CD4-positive, CD25-positive, alpha-beta regulatory T cell (primary cell): ENCODE measurements around the gene EBF4. TPM values are rescaled to one million over a fixed set of nuclear protein-coding genes. Genes with fewer than 3 reads are reported as not detected.

ENCODE experiments used
- ATAC-seq, 2 donors: fragments of 150-1000 bp; cut with Tn5 transposase; one replicate each; pipeline ENCODE4 v1.10.0; 2021; ENCODE audit warnings: low read depth in 2 of 2, moderate number of reproducible peaks in 2 of 2, moderate library complexity in 1 of 2
- DNase-seq, 3 donors: peaks; one replicate each; pipeline versions ENCODE4 v3.0.0 to v3.0.0-alpha.2; 2012 to 2022; ENCODE audit warnings: mixed read lengths in 1 of 3
- H3K27ac ChIP-seq: one replicate; pipeline ENCODE4 v1.7.0; 2013; ENCODE audit warnings: mild to moderate bottlenecking, low read length; ENCODE audit not compliant: insufficient read depth, poor library complexity, severe bottlenecking
- H3K27me3 ChIP-seq: one replicate; pipeline ENCODE4 v1.7.0; 2013; ENCODE audit warnings: low read length; ENCODE audit not compliant: control insufficient read depth, insufficient read depth
- H3K36me3 ChIP-seq: one replicate; pipeline ENCODE4 v1.7.0; 2013; ENCODE audit warnings: mild to moderate bottlenecking, low read length, moderate library complexity; ENCODE audit not compliant: control insufficient read depth, insufficient read depth
- H3K4me1 ChIP-seq: 2 replicates; pipeline ENCODE4 v1.7.0; 2013; ENCODE audit warnings: mild to moderate bottlenecking, low read length; ENCODE audit not compliant: insufficient read depth, control insufficient read depth, poor library complexity, severe bottlenecking
- H3K4me3 ChIP-seq: one replicate; pipeline ENCODE4 v1.7.0; 2013; ENCODE audit warnings: low read depth, mild to moderate bottlenecking, low read length, moderate library complexity
- H3K9me3 ChIP-seq, 2 experiments: 1 replicate in 1 of 2; 2 replicates in 1 of 2; pipeline ENCODE4 v1.7.0; 2013; ENCODE audit warnings: low read length in 2 of 2, mild to moderate bottlenecking in 1 of 2, moderate library complexity in 1 of 2; ENCODE audit not compliant: control insufficient read depth in 2 of 2
- H3K27ac Mint-ChIP-seq, 3 donors: one replicate each; pipeline ENCODE4 v1.8.0; 2020 to 2022; ENCODE audit warnings: mild to moderate bottlenecking in 3 of 3, mixed read lengths in 3 of 3, moderate library complexity in 2 of 3
- H3K27me3 Mint-ChIP-seq: one replicate; pipeline ENCODE4 v1.8.0; 2022; ENCODE audit warnings: mild to moderate bottlenecking, mixed read lengths
- H3K36me3 Mint-ChIP-seq: one replicate; pipeline ENCODE4 v1.8.0; 2020; ENCODE audit warnings: mixed read lengths
- H3K4me1 Mint-ChIP-seq, 4 donors: one replicate each; pipeline ENCODE4 v1.8.0; 2020 to 2022; ENCODE audit warnings: mixed read lengths in 4 of 4, mild to moderate bottlenecking in 1 of 4
- H3K4me3 Mint-ChIP-seq, 4 donors: one replicate each; pipeline ENCODE4 v1.8.0; 2020 to 2022; ENCODE audit warnings: mild to moderate bottlenecking in 4 of 4, mixed read lengths in 4 of 4, moderate library complexity in 3 of 4
- H3K9me3 Mint-ChIP-seq, 7 donors: one replicate each; pipeline ENCODE4 v1.8.0; 2020 to 2022; ENCODE audit warnings: mixed read lengths in 7 of 7, mild to moderate bottlenecking in 3 of 7, moderate library complexity in 2 of 7
- polyA plus RNA-seq, 4 donors: library from polyadenylated mRNA; unstranded; fragments of 300-500 nt; fragmentation: Illumina TruSeq; gene quantifications; one replicate each; pipeline ENCODE4 v1.2.3, GENCODE V29; 2021
- total RNA-seq: library from RNA; stranded (reverse); gene quantifications from one replicate; pipeline ENCODE4 v1.2.3, GENCODE V29; 2022

Gene EBF4
- total and polyA plus RNA-seq, 5 donors from 2014 or later, result 0.36 to 1.8 (median 0.76) TPM; not detected in 2

DNA sequence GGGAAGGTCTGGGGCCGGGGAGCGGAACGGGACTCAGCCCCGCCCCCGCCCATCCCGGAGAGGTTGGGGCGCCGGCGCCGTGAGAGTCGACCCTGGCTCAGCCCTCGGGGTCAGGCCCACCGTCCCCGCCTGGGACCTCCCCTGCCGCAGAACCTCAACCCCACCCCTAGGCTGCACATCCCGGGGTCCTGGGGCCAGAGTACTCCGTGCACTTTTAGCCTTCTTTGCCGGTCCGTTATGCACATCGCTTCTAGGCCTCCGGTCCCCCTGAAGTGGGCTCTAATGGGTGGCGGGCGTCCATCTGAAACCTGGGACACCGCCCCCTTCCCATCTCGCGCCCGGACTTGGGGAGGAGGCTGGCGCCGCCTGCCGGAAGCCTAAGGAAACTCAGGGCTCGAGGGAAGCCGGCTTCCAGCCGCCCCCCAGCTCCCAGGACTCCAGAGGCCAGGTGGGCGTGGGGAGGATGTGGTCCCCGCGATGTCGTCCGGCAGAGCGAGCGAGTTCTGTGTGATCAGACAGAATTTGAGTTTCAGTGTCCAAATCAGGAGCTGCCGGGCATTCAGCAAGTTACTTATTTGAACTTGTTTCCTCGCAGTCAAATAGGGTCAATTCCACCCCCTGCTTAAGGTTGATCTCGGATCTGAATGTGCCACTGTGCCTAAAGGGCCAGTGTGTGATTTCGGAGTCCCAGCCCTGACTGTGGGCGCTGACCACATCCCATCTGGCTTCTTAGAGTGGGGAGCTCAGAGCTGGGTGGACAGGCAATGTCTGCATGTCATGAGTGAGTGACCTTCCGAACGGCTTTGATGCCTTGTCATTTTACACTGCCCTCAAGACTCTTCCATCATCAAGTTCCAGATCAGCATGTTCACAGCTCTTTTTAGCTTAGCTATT is 60.2 kb downstream of the EBF4 start:
- H3K9me3 ChIP-seq, result no peaks in the 10 kb centered on the region
- H3K9me3 Mint-ChIP-seq, result no peaks in the 10 kb centered on the region
- peak overlapping the region in 2 of 3 donors; percentile 44 to 79 for H3K27ac Mint-ChIP-seq
- peak overlapping the region; percentile 26 for H3K4me3 ChIP-seq
- DNase-seq, result peak; percentile 28 to 53 (median 47)
- peaks cover 4 to 37% (median 23%) of the 10 kb centered on the region in 4 donors for H3K4me1 Mint-ChIP-seq
- H3K36me3 Mint-ChIP-seq, result no peaks in the 10 kb centered on the region
- peak overlapping the region; percentile 72 to 92 (median 85) for H3K4me3 Mint-ChIP-seq
- peak in 1 of 2 donors; percentile 17 for ATAC-seq
- H3K36me3 ChIP-seq, result no peaks in the 10 kb centered on the region
- peaks cover 33% of the 10 kb centered on the region for H3K4me1 ChIP-seq
- peaks cover 13% of the 10 kb centered on the region for H3K27me3 ChIP-seq
- H3K27ac ChIP-seq, result no peak overlapping the region
- peaks cover 58% of the 10 kb centered on the region for H3K27me3 Mint-ChIP-seq

DNA sequence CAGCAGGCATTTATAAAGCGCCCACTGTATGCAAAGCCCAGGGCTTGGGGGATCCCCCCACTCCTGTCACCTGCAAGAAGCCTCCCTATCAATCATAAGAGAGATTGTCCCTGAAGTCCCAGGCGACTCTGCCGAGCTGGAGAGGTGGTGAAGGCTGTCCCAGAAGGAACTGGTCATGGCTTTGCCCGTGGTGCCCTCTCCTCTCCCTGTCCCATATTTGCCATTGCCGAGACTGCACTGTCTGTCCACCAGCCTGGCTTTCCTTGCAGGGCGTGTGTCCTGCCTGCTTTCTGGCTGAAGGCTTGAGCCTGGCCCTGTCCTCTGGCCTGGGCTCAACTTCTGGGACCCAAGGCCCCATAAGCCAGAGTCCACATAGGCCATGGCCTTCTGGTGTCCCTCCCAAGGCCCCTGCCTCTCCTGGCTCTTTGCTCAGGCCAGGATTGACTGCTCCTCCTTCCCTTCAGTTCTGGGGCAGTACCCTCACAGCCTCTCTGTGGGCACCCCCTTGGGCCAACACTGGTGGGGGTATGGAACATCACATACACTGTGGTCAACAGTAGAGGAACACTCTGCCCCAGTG is 61.0 kb downstream of the EBF4 start:
- peaks cover 13% of the 10 kb centered on the region for H3K27me3 ChIP-seq
- Mint-ChIP-seq H3K27ac (peak overlapping the region in 2 of 3 donors; percentile 44 to 51), H3K4me1 (peaks cover 4 to 37% (median 20%) of the 10 kb centered on the region in 4 donors), H3K36me3 (no peaks in the 10 kb centered on the region), H3K9me3 (no peaks in the 10 kb centered on the region), H3K4me3 (peak overlapping the region; percentile 72 to 86 (median 82)), H3K27me3 (peaks cover 55% of the 10 kb centered on the region)
- H3K9me3 ChIP-seq, result no peaks in the 10 kb centered on the region
- H3K27ac ChIP-seq, result no peak overlapping the region
- no peaks in the 10 kb centered on the region for H3K36me3 ChIP-seq
- no peak overlapping the region for H3K4me3 ChIP-seq
- peaks cover 33% of the 10 kb centered on the region for H3K4me1 ChIP-seq
- DNase-seq (no peak), ATAC-seq (no peak)

DNA sequence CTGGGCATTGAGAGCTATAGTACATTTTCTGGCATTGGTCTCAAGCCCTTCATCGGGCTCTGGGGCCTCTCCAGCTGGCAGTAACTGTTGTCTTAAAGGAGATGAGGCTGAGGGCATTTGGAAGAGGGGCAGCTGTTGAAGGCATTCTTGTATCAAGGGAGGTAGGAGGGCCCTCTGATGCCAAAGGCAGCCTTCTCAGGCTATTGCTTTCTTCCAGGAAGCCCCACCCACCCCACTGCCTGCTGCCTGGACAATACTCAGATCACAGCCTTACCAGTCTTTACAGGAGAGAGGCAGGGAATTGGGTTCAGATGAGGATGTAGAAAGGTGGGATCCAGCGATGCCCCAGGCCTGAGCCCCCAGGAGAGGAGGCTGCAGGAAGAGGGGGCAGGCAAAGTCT is 61.8 kb downstream of the EBF4 start:
- DNase-seq (no peak), ATAC-seq (no peak)
- Histone ChIP-seq H3K9me3 (no peaks in the 10 kb centered on the region), H3K4me3 (no peak overlapping the region), H3K4me1 (peaks cover 33% of the 10 kb centered on the region), H3K27me3 (peaks cover 13% of the 10 kb centered on the region), H3K36me3 (no peaks in the 10 kb centered on the region), H3K27ac (no peak overlapping the region)
- Mint-ChIP-seq H3K27me3 (peaks cover 55% of the 10 kb centered on the region), H3K9me3 (no peaks in the 10 kb centered on the region), H3K4me3 (peak overlapping the region in 1 of 4 donors; percentile 27), H3K4me1 (peaks cover 4 to 37% (median 20%) of the 10 kb centered on the region in 4 donors), H3K27ac (peak overlapping the region in 1 of 3 donors; percentile 77), H3K36me3 (no peaks in the 10 kb centered on the region)

DNA sequence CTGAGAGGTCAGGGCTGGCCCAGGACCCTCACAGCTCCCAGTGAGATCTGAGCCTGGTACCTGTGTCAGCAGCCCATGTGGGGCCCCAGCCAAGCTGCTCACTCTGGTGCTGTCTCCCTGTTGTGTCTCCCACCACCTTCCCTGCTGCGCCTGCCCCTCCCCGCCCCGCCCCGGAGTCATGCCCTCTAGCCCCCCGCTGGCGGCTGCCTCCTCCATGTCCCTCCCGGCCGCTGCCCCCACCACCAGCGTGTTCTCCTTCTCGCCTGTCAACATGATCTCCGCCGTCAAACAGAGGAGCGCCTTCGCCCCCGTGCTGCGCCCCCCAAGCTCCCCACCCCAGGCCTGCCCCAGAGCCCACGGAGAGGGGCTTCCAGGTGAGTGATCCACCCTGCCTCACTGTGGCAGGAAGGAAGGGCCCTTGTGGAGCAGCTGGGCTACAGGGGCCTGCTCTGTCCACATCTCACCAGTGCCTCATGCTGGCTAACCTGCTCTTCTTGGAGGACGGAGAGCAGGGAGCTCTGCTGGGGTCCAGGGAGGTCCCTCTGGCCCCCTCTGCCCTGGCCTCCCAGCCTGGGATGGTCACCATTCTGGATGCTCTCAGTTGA is 63.0 kb downstream of the EBF4 start:
- H3K27me3 Mint-ChIP-seq, result peaks cover 47% of the 10 kb centered on the region
- ATAC-seq, result no peak
- Histone ChIP-seq H3K36me3 (no peaks in the 10 kb centered on the region), H3K9me3 (no peaks in the 10 kb centered on the region), H3K27ac (no peak overlapping the region), H3K27me3 (peaks cover 13% of the 10 kb centered on the region), H3K4me1 (peaks cover 29% of the 10 kb centered on the region), H3K4me3 (no peak overlapping the region)
- H3K9me3 Mint-ChIP-seq, result no peaks in the 10 kb centered on the region
- H3K4me1 Mint-ChIP-seq, result peaks cover 4 to 28% (median 15%) of the 10 kb centered on the region in 4 donors
- DNase-seq, result no peak
- H3K27ac Mint-ChIP-seq, result no peak overlapping the region
- H3K36me3 Mint-ChIP-seq, result no peaks in the 10 kb centered on the region
- H3K4me3 Mint-ChIP-seq, result peak overlapping the region in 1 of 4 donors; percentile 21

DNA sequence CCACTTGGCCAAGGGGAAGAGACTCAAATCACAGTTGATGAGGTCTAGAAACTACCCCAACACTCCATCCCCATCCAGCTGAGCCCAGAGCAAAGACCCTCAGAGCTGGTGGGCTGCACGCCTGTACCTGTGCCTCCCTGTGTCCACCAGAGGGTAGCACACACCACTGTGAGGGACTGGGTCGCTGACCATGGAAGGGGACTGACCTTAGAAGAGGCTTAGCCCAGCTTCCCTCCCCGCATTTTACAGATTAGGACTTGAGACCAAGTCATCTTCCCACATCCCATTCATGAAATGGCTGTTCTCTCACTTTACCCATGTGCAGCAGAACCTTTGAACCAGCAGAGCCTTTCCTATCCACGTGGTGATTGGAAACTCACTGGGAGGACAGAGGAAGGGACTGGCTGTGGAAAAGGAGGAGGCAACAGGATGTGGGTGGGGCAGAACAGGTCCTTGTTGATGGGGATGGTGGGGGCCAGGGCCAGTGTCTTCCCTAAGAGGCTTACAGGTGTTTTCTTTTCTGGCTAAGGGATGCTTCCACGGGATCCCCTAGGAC is 63.6 kb downstream of the EBF4 start:
- H3K4me1 Mint-ChIP-seq, result peaks cover 4 to 22% (median 10%) of the 10 kb centered on the region in 4 donors
- H3K4me3 Mint-ChIP-seq, result peak overlapping the region in 2 of 4 donors; percentile 21 to 42
- no peak overlapping the region for H3K27ac ChIP-seq
- H3K27me3 ChIP-seq, result peaks cover 13% of the 10 kb centered on the region
- ATAC-seq, result no peak
- no peaks in the 10 kb centered on the region for H3K9me3 ChIP-seq
- no peaks in the 10 kb centered on the region for H3K36me3 ChIP-seq
- no peak overlapping the region for H3K4me3 ChIP-seq
- DNase-seq, result no peak
- peak overlapping the region in 1 of 3 donors; percentile 5 for H3K27ac Mint-ChIP-seq
- peaks cover 24% of the 10 kb centered on the region for H3K4me1 ChIP-seq
- H3K36me3 Mint-ChIP-seq, result no peaks in the 10 kb centered on the region
- peaks cover 42% of the 10 kb centered on the region for H3K27me3 Mint-ChIP-seq
- H3K9me3 Mint-ChIP-seq, result no peaks in the 10 kb centered on the region

DNA sequence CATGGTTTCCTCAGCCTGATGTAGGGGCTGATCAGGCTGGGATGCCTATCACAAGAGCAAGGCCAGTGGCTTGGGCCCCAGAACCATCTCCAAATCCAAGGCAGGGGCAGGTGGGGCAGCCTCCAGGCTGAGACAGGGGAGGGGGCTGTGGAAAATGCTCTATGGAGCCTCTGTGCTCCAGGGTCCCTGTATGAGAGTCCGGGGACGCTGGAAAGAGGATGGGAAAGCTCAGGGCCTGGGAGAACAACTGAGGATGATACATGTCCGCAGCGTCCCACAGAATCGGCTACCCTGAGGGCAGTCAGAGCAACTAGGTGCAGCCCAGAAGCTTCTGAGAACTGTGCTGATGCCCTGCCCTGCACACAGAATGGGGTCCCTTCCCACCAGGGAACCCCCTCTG is 64.4 kb downstream of the EBF4 start:
- no peaks in the 10 kb centered on the region for H3K36me3 Mint-ChIP-seq
- H3K9me3 Mint-ChIP-seq, result no peaks in the 10 kb centered on the region
- peaks cover 4 to 19% (median 8%) of the 10 kb centered on the region in 4 donors for H3K4me1 Mint-ChIP-seq
- peak overlapping the region in 1 of 3 donors; percentile 36 for H3K27ac Mint-ChIP-seq
- no peak overlapping the region for H3K4me3 ChIP-seq
- H3K27me3 ChIP-seq, result peaks cover 13% of the 10 kb centered on the region
- H3K4me3 Mint-ChIP-seq, result no peak overlapping the region
- ATAC-seq, result no peak
- no peak for DNase-seq
- H3K27ac ChIP-seq, result no peak overlapping the region
- H3K36me3 ChIP-seq, result no peaks in the 10 kb centered on the region
- H3K9me3 ChIP-seq, result no peaks in the 10 kb centered on the region
- H3K27me3 Mint-ChIP-seq, result peaks cover 43% of the 10 kb centered on the region
- peaks cover 15% of the 10 kb centered on the region for H3K4me1 ChIP-seq

DNA sequence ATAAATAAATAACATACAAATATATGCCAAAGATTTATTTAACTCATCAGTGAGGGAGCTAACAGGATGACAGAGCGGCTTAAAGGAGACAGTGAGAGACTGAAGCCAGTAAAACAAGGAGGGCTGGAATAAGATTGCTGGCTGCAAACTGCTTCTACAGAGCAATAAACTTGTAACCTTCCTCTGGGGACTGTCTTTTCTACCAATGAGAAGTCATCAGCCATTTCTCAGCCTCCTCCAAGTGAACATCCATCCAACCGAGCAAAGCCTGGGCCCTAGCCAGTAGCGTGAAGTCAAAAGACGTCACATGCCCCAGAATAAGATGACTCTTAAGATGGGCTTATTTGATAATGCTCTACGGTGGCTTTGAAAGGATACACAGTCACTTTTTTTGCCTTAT is 65.4 kb downstream of the EBF4 start:
- no peak overlapping the region for H3K4me3 ChIP-seq
- no peaks in the 10 kb centered on the region for H3K36me3 ChIP-seq
- no peak overlapping the region for H3K27ac ChIP-seq
- H3K4me1 ChIP-seq, result peaks cover 5% of the 10 kb centered on the region
- H3K27me3 Mint-ChIP-seq, result peaks cover 39% of the 10 kb centered on the region
- H3K27ac Mint-ChIP-seq, result no peak overlapping the region
- no peak overlapping the region for H3K4me3 Mint-ChIP-seq
- H3K27me3 ChIP-seq, result peaks cover 12% of the 10 kb centered on the region
- H3K9me3 Mint-ChIP-seq, result no peaks in the 10 kb centered on the region
- DNase-seq, result no peak
- H3K9me3 ChIP-seq, result no peaks in the 10 kb centered on the region
- H3K36me3 Mint-ChIP-seq, result no peaks in the 10 kb centered on the region
- H3K4me1 Mint-ChIP-seq, result peaks cover 4 to 15% (median 8%) of the 10 kb centered on the region in 4 donors
- ATAC-seq, result no peak
